ENCODE results near the gene DNM2. TPM values are rescaled to one million over a fixed set of nuclear protein-coding genes. Genes with fewer than 3 reads are reported as not detected.
A peak's percentile ranks its signal among the peaks of the same experiment; 100 is the strongest.

Gene DNM2
- total and polyA plus RNA-seq, 9 of the 15 experiments (the other 6 are each of a cell fraction or from before 2014, with no cell fraction given), result 2.2 to 161 (median 72.6) TPM

DNA sequence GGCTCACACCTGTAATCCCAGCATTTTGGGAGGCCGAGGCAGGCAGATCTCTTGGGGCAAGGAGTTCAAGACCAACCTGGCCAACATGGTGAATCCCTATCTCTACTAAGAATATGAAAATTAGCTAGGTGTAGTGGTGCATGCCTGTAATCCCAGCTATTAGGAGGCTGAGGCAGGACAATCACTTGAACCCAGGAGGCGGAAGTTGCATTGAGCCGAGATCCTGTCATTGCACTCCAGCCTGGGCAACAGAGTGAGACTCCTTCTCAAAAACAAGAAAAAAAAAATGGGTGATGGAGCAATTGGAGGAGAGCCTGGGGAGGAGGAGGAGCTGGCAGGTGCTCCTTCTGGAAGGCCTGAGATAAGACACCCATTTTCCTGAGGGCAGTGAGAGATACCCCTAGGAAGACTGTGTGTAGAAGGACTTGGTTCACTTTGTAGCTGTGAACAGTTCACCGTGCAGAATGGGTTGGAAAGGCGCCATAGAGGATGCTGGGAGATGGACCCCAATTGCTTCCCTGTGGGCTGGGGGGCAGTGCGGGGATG, 144.8 kb downstream of the DNM2 start (continued):
- TF ChIP-seq, protein P1, sequence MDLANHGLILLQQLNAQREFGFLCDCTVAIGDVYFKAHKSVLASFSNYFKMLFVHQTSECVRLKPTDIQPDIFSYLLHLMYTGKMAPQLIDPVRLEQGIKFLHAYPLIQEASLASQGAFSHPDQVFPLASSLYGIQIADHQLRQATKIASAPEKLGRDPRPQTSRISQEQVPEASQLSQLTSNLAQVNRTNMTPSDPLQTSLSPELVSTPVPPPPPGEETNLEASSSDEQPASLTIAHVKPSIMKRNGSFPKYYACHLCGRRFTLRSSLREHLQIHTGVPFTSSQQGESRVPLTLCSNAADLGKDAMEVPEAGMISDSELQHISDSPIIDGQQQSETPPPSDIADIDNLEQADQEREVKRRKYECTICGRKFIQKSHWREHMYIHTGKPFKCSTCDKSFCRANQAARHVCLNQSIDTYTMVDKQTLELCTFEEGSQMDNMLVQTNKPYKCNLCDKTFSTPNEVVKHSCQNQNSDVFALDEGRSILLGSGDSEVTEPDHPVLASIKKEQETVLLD (IDR thresholded peaks at IDR 0.05), result no peak
- TF ChIP-seq, protein P2, sequence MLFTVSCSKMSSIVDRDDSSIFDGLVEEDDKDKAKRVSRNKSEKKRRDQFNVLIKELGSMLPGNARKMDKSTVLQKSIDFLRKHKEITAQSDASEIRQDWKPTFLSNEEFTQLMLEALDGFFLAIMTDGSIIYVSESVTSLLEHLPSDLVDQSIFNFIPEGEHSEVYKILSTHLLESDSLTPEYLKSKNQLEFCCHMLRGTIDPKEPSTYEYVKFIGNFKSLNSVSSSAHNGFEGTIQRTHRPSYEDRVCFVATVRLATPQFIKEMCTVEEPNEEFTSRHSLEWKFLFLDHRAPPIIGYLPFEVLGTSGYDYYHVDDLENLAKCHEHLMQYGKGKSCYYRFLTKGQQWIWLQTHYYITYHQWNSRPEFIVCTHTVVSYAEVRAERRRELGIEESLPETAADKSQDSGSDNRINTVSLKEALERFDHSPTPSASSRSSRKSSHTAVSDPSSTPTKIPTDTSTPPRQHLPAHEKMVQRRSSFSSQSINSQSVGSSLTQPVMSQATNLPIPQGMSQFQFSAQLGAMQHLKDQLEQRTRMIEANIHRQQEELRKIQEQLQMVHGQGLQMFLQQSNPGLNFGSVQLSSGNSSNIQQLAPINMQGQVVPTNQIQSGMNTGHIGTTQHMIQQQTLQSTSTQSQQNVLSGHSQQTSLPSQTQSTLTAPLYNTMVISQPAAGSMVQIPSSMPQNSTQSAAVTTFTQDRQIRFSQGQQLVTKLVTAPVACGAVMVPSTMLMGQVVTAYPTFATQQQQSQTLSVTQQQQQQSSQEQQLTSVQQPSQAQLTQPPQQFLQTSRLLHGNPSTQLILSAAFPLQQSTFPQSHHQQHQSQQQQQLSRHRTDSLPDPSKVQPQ (CRISPR knock-in tag; IDR thresholded peaks at IDR 0.05; ENCODE audit: borderline replicate concordance), result no peak
- TF ChIP-seq, protein P3, sequence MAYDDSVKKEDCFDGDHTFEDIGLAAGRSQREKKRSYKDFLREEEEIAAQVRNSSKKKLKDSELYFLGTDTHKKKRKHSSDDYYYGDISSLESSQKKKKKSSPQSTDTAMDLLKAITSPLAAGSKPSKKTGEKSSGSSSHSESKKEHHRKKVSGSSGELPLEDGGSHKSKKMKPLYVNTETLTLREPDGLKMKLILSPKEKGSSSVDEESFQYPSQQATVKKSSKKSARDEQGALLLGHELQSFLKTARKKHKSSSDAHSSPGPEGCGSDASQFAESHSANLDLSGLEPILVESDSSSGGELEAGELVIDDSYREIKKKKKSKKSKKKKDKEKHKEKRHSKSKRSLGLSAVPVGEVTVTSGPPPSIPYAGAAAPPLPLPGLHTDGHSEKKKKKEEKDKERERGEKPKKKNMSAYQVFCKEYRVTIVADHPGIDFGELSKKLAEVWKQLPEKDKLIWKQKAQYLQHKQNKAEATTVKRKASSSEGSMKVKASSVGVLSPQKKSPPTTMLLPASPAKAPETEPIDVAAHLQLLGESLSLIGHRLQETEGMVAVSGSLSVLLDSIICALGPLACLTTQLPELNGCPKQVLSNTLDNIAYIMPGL (CRISPR knock-in tag; IDR thresholded peaks at IDR 0.05), result no peak
- peak; percentile 55 for TF ChIP-seq TCF3 (CRISPR knock-in tag; IDR thresholded peaks at IDR 0.05)
